H9 (cell line): Measurements from ENCODE around the gene SLC15A3. TPM values are rescaled to one million over a fixed set of nuclear protein-coding genes. Genes with fewer than 3 reads are reported as not detected.

Source experiments
- DNase-seq: peaks from one replicate; pipeline ENCODE4 v3.0.0-alpha.2; 2017
- H2AFZ ChIP-seq: one replicate; pipeline ENCODE4 v1.6.1; 2013; ENCODE audit warnings: mild to moderate bottlenecking, low read length, control low read depth, moderate library complexity
- H2AK5ac ChIP-seq: 2 replicates; pipeline ENCODE4 v1.6.1; 2013; ENCODE audit warnings: low read length, control low read depth, mixed read lengths; ENCODE audit not compliant: insufficient read length
- H2BK120ac ChIP-seq: one replicate; pipeline ENCODE4 v1.6.1; 2013; ENCODE audit warnings: low read depth, mild to moderate bottlenecking, low read length, control low read depth, inconsistent platforms; ENCODE audit not compliant: poor library complexity, severe bottlenecking
- H2BK12ac ChIP-seq: 2 replicates; pipeline ENCODE4 v1.6.1; 2013; ENCODE audit warnings: low read length, control low read depth, mixed read lengths, low read depth; ENCODE audit not compliant: insufficient read length
- H2BK15ac ChIP-seq: 2 replicates; pipeline ENCODE4 v1.6.1; 2013; ENCODE audit warnings: low read depth, low read length, control low read depth
- H2BK20ac ChIP-seq: one replicate; pipeline ENCODE4 v1.6.1; 2013; ENCODE audit warnings: low read depth, mild to moderate bottlenecking, low read length, control low read depth, inconsistent platforms; ENCODE audit not compliant: poor library complexity, severe bottlenecking
- H2BK5ac ChIP-seq: 2 replicates; pipeline ENCODE4 v1.6.1; 2013; ENCODE audit warnings: low read length, control low read depth, mixed read lengths; ENCODE audit not compliant: insufficient read length
- H3K14ac ChIP-seq: 2 replicates; pipeline ENCODE4 v1.6.1; 2013; ENCODE audit warnings: low read length, control low read depth; ENCODE audit not compliant: insufficient read depth
- H3K18ac ChIP-seq: 2 replicates; pipeline ENCODE4 v1.6.1; 2013; ENCODE audit warnings: low read depth, mild to moderate bottlenecking, mixed read lengths, low read length, control low read depth; ENCODE audit not compliant: insufficient read length
- H3K23ac ChIP-seq: 2 replicates; pipeline ENCODE4 v1.6.1; 2013; ENCODE audit warnings: low read length, control low read depth, mixed read lengths, low read depth; ENCODE audit not compliant: insufficient read length
- H3K23me2 ChIP-seq: 2 replicates; pipeline ENCODE4 v1.6.1; 2013; ENCODE audit warnings: low read depth, mild to moderate bottlenecking, mixed read lengths, low read length, control low read depth; ENCODE audit not compliant: insufficient read length, poor library complexity, severe bottlenecking
- H3K27ac ChIP-seq: 2 replicates; pipeline ENCODE4 v1.5.1; 2013; ENCODE audit warnings: low read length, control low read depth, mixed read lengths, low read depth; ENCODE audit not compliant: insufficient read length
- H3K27me3 ChIP-seq: 2 replicates; pipeline ENCODE4 v1.6.1; 2013; ENCODE audit warnings: low read length, control low read depth, inconsistent platforms; ENCODE audit not compliant: insufficient read depth
- H3K4ac ChIP-seq: 2 replicates; pipeline ENCODE4 v1.6.1; 2013; ENCODE audit warnings: low read depth, mild to moderate bottlenecking, control low read depth, inconsistent platforms, low read length, moderate library complexity
- H3K4me1 ChIP-seq: 2 replicates; pipeline ENCODE4 v1.6.1; 2013; ENCODE audit warnings: low read length, control low read depth, inconsistent platforms; ENCODE audit not compliant: insufficient read depth
- H3K4me2 ChIP-seq: 2 replicates; pipeline ENCODE4 v1.6.1; 2013; ENCODE audit warnings: low read length, control low read depth, mixed read lengths; ENCODE audit not compliant: insufficient read length, insufficient read depth
- H3K56ac ChIP-seq: 2 replicates; pipeline ENCODE4 v1.6.1; 2013; ENCODE audit warnings: low read depth, mild to moderate bottlenecking, mixed read lengths, low read length, control low read depth; ENCODE audit not compliant: insufficient read length
- H3K79me1 ChIP-seq: 2 replicates; pipeline ENCODE4 v1.6.1; 2013; ENCODE audit warnings: low read depth, mild to moderate bottlenecking, moderate library complexity, low read length, control low read depth, inconsistent platforms; ENCODE audit not compliant: insufficient read depth, poor library complexity, severe bottlenecking
- H3K79me2 ChIP-seq: 2 replicates; pipeline ENCODE4 v1.6.1; 2013; ENCODE audit warnings: low read length, control low read depth, inconsistent platforms; ENCODE audit not compliant: insufficient read depth
- H3K9ac ChIP-seq: 2 replicates; pipeline ENCODE4 v1.6.1; 2013; ENCODE audit warnings: low read length, control low read depth, mixed read lengths; ENCODE audit not compliant: insufficient read length; ENCODE audit errors: extremely low read depth
- H3K9me3 ChIP-seq: one replicate; pipeline ENCODE4 v1.6.1; 2013; ENCODE audit warnings: low read depth, low read length, inconsistent platforms; ENCODE audit not compliant: control insufficient read depth
- H3T11ph ChIP-seq: one replicate; pipeline ENCODE4 v1.6.1; 2013; ENCODE audit warnings: mild to moderate bottlenecking, low read length, control low read depth, inconsistent platforms
- H4K20me1 ChIP-seq: one replicate; pipeline ENCODE4 v1.6.1; 2013; ENCODE audit not compliant: control insufficient read depth, insufficient read length, insufficient read depth
- H4K5ac ChIP-seq: 2 replicates; pipeline ENCODE4 v1.6.1; 2013; ENCODE audit warnings: low read depth, mild to moderate bottlenecking, mixed read lengths, low read length, control low read depth; ENCODE audit not compliant: insufficient read length
- H4K8ac ChIP-seq: replicated peaks from 2 replicates; pipeline ENCODE4 v1.6.1; 2013; ENCODE audit warnings: low read length, control low read depth, mixed read lengths, low read depth; ENCODE audit not compliant: insufficient read length
- H4K91ac ChIP-seq: 2 replicates; pipeline ENCODE4 v1.6.1; 2013; ENCODE audit warnings: low read depth, mild to moderate bottlenecking, moderate library complexity, mixed read lengths, low read length, control low read depth; ENCODE audit not compliant: insufficient read length
- H3K27ac Mint-ChIP-seq, 3 experiments: 2 replicates in 2 of 3; 3 replicates in 1 of 3; pipeline ENCODE4 v1.8.0; 2020 to 2021; ENCODE audit warnings: mixed read lengths in 3 of 3, mild to moderate bottlenecking in 1 of 3, moderate library complexity in 1 of 3
- H3K27me3 Mint-ChIP-seq: 2 replicates; pipeline ENCODE4 v1.8.0; 2021; ENCODE audit warnings: low read depth, mild to moderate bottlenecking, moderate library complexity, mixed read lengths
- H3K36me3 Mint-ChIP-seq, 3 experiments: 2 replicates in 2 of 3; 3 replicates in 1 of 3; pipeline ENCODE4 v1.8.0; 2020 to 2021; ENCODE audit warnings: low read depth in 3 of 3, mixed read lengths in 3 of 3; ENCODE audit not compliant: insufficient read depth in 1 of 3
- H3K4me1 Mint-ChIP-seq, 2 experiments: 2 replicates each; pipeline ENCODE4 v1.8.0; 2020; ENCODE audit warnings: mixed read lengths in 2 of 2
- H3K4me3 Mint-ChIP-seq, 2 experiments: 2 replicates in 1 of 2; 3 replicates in 1 of 2; pipeline ENCODE4 v1.8.0; 2020 to 2021; ENCODE audit warnings: mild to moderate bottlenecking in 2 of 2, mixed read lengths in 2 of 2, moderate library complexity in 1 of 2
- H3K9me3 Mint-ChIP-seq, 2 experiments: 2 replicates in 1 of 2; 3 replicates in 1 of 2; pipeline ENCODE4 v1.8.0; 2020; ENCODE audit warnings: mild to moderate bottlenecking in 2 of 2, mixed read lengths in 2 of 2, moderate library complexity in 1 of 2
- WGBS: extraction: QIAGEN DNeasy Blood & Tissue Kit; methylation state at CpG from one replicate; pipeline ENCODE4 v1.1.7; 2013; ENCODE audit warnings: missing lambda C conversion rate, low lambda C conversion rate, mixed read lengths; ENCODE audit not compliant: insufficient read length; ENCODE audit errors: extremely low coverage; 5-methylcytosine and 5-hydroxymethylcytosine counted together
- total RNA-seq: library from RNA; stranded (reverse); gene quantifications from 2 replicates; pipeline ENCODE4 v1.2.1, GENCODE V29; 2021
- TF ChIP-seq, protein P1 (sequence below): fragments of 200-600 bp; sonication (generic); conservative IDR thresholded peaks from 3 replicates; pipeline ENCODE4 v1.8.0; 2021; ENCODE audit warnings: antibody characterized with exemption, mild to moderate bottlenecking

The SLC15A3 gene
- total RNA-seq, 1 experiment from 2014 or later: 7.0 TPM

DNA sequence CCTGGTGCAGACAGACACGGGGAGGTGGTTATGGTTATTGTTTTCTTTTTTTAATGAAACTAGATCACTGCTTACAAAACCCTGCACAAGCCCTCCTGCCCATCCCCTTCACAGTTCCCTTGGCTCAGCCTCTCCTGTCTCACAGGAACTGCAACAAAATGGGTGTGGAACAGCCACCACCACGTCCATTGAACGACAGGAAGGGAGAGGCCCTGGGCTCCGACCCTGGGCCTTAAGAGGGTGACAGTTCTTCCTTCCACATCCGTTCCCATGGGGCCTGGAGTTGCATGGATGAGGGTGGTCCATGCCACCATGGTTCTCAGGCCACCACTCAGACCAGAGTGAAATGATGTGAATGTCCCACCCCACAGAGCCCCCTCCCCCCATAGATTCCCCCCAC, 61.3 kb downstream of the SLC15A3 start:
- Histone ChIP-seq H3K23me2 (no peaks in the 10 kb centered on the region), H3K27me3 (no peaks in the 10 kb centered on the region), H4K91ac (no peak overlapping the region), H3K18ac (no peak overlapping the region), H4K5ac (no peak overlapping the region), H4K8ac (no peak overlapping the region), H3K4ac (no peak overlapping the region), H2BK5ac (no peak overlapping the region), H3K79me1 (no peaks in the 10 kb centered on the region), H2BK12ac (no peak overlapping the region), H2AK5ac (no peak overlapping the region), H2BK20ac (no peak overlapping the region), H2AFZ (no peak overlapping the region), H3K27ac (no peak overlapping the region), H3K14ac (no peak overlapping the region; the same call in 1 of the 2 replicates), H2BK15ac (no peak overlapping the region), H3K23ac (no peak overlapping the region), H3K56ac (no peak overlapping the region), H3K4me1 (no peaks in the 10 kb centered on the region), H2BK120ac (no peak overlapping the region), H3K9ac (no peak overlapping the region), H3K9me3 (no peaks in the 10 kb centered on the region), H3T11ph (no peak overlapping the region), H3K79me2 (no peaks in the 10 kb centered on the region), H3K4me2 (no peak overlapping the region), H4K20me1 (no peaks in the 10 kb centered on the region)
- TF ChIP-seq, protein P1, sequence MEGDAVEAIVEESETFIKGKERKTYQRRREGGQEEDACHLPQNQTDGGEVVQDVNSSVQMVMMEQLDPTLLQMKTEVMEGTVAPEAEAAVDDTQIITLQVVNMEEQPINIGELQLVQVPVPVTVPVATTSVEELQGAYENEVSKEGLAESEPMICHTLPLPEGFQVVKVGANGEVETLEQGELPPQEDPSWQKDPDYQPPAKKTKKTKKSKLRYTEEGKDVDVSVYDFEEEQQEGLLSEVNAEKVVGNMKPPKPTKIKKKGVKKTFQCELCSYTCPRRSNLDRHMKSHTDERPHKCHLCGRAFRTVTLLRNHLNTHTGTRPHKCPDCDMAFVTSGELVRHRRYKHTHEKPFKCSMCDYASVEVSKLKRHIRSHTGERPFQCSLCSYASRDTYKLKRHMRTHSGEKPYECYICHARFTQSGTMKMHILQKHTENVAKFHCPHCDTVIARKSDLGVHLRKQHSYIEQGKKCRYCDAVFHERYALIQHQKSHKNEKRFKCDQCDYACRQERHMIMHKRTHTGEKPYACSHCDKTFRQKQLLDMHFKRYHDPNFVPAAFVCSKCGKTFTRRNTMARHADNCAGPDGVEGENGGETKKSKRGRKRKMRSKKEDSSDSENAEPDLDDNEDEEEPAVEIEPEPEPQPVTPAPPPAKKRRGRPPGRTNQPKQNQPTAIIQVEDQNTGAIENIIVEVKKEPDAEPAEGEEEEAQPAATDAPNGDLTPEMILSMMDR: no peak
- Mint-ChIP-seq H3K9me3 (no peaks in the 10 kb centered on the region), H3K36me3 (peaks cover 12 to 59% (median 14%) of the 10 kb centered on the region in 3 experiments; a peak in 6 of 7 replicates), H3K27ac (no peak overlapping the region), H3K27me3 (no peaks in the 10 kb centered on the region), H3K4me3 (no peak overlapping the region), H3K4me1 (no peaks in the 10 kb centered on the region)
- WGBS: no CpG with 5 or more reads among the region's 5 CpGs
- DNase-seq: no peak
